DMS153 (cell line): Measurements from ENCODE around the gene DCDC2C.

Experiments used
- DNase-seq: peaks from one replicate; lab custom pipeline; 2025; lab: John Stamatoyannopoulos, UW

Gene DCDC2C

DNA sequence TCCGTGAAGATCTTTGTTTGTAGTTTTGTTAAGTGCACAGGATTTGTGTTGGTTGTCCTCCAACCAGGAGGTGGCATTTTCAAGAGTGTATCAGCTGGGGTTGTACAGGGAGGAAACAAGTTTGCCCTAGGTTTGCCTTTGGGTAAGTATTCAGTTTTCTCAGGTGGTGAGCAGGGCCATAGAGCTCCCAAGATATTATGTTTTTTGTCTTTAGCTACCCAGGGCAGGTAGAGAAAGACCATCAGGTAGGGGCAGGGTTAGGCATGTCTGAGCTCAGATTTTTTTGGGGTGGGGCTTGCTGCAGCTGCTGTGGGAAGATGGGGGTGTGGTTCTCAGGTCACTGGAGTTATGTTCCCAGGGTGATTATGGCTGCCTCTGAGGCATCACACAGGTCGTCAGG lies 191.6 kb downstream of the DCDC2C start:
- no peak for DNase-seq
